Activated naive CD4-positive, alpha-beta T cell (primary cell): ENCODE data around the gene ANKS3.

ENCODE experiments used
- DNase-seq, 4 experiments: peaks; one replicate each; lab custom pipeline; 2025; lab: John Stamatoyannopoulos, UW

Gene ANKS3

GRCh38 chr16:4728676-4729075, 5.4 kb downstream of the ANKS3 start:
- DNase-seq: no peak

GRCh38 chr16:4726616-4727015, 7.5 kb downstream of the ANKS3 start:
- no peak for DNase-seq

- DNase-seq: no peak
Observed at GRCh38 chr16:4724661-4725270, 9.3 kb downstream of the ANKS3 start.

- DNase-seq: no peak
Observed at GRCh38 chr16:4723071-4723767, 10.9 kb downstream of the ANKS3 start.

GRCh38 chr16:4718466-4718865, 15.6 kb downstream of the ANKS3 start:
- DNase-seq: no peak

GRCh38 chr16:4714996-4715395, 19.1 kb downstream of the ANKS3 start:
- no peak for DNase-seq

GRCh38 chr16:4713663-4714501, 20.2 kb downstream of the ANKS3 start:
- DNase-seq: no peak

- DNase-seq: no peak
Observed at GRCh38 chr16:4709481-4709880, 24.6 kb downstream of the ANKS3 start.

GRCh38 chr16:4706871-4707270, 27.2 kb downstream of the ANKS3 start:
- DNase-seq: no peak

GRCh38 chr16:4704913-4705312, 29.2 kb downstream of the ANKS3 start:
- DNase-seq: no peak

- no peak for DNase-seq
Observed at GRCh38 chr16:4704491-4704890, 29.6 kb downstream of the ANKS3 start.

GRCh38 chr16:4703906-4704305, 30.2 kb downstream of the ANKS3 start:
- no peak for DNase-seq

- DNase-seq: no peak
Observed at GRCh38 chr16:4702466-4702808, 31.6 kb downstream of the ANKS3 start.

- DNase-seq: no peak
Observed at GRCh38 chr16:4701791-4702465, 32.1 kb downstream of the ANKS3 start.

GRCh38 chr16:4700997-4701743, 32.9 kb downstream of the ANKS3 start:
- DNase-seq: no peak

- no peak for DNase-seq
Observed at GRCh38 chr16:4700380-4700996, 33.6 kb downstream of the ANKS3 start.

GRCh38 chr16:4699046-4699556, 35.0 kb downstream of the ANKS3 start:
- no peak for DNase-seq

GRCh38 chr16:4698321-4699045, 35.6 kb downstream of the ANKS3 start:
- DNase-seq: no peak

GRCh38 chr16:4697848-4698291, 36.2 kb downstream of the ANKS3 start:
- DNase-seq: no peak
